Neutrophil (primary cell): Measurements from ENCODE around the gene MTRR.

Source experiments
- H3K27ac ChIP-seq: fragments of 200-600 bp; sonication (generic); 2 replicates; pipeline ENCODE4 v1.5.1; 2016; ENCODE audit warnings: mild to moderate bottlenecking, moderate library complexity
- H3K27me3 ChIP-seq: fragments of 200-600 bp; sonication (generic); 2 replicates; pipeline ENCODE4 v1.6.0; 2016; ENCODE audit warnings: mild to moderate bottlenecking
- H3K36me3 ChIP-seq: fragments of 200-600 bp; sonication (generic); 2 replicates; pipeline ENCODE4 v1.5.1; 2017
- H3K4me1 ChIP-seq, 2 experiments: fragments of 200-600 bp in 1 of 2; sonication (generic) in 1 of 2; 1 replicate in 1 of 2; 2 replicates in 1 of 2; pipeline versions ENCODE4 v1.5.1 to v1.6.1; 2013 to 2016; ENCODE audit warnings: low read depth in 1 of 2, low read length in 1 of 2, mild to moderate bottlenecking in 1 of 2, moderate library complexity in 1 of 2; ENCODE audit not compliant: control insufficient read depth in 1 of 2, insufficient read depth in 1 of 2
- H3K4me3 ChIP-seq, 2 experiments: fragments of 200-600 bp in 1 of 2; sonication (generic) in 1 of 2; 1 replicate in 1 of 2; 2 replicates in 1 of 2; pipeline ENCODE4 v1.5.1; 2013 to 2016; ENCODE audit warnings: low read depth in 1 of 2, low read length in 1 of 2, mild to moderate bottlenecking in 1 of 2, moderate library complexity in 1 of 2
- H3K9me3 ChIP-seq: fragments of 200-600 bp; sonication (generic); 2 replicates; pipeline ENCODE4 v1.5.1; 2016
- TF ChIP-seq, protein P1 (sequence below): fragments of 200-600 bp; sonication (generic); IDR thresholded peaks from 2 replicates; pipeline ENCODE4 v1.5.1; 2016; ENCODE audit warnings: antibody characterized with exemption

MTRR gene

DNA sequence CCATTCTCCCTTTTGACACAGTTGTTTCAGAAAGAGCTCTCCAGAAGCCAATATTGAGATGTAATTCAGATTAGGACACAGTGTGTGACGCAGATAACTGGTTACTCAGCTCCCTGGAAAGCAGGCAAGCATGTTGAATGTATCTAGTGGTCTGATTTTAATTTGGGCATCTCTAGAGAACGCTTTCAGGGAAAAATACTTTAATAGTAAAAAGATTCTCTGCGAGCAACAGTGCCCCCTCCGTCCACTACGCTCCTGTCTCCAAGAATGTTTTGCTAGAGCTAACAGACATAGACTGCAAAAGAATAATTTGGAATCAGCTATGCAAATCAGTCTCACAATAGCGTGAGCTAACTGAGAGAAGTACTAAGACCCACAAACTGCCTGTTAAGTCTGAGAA is 41.3 kb upstream of the MTRR start:
- H3K27me3 ChIP-seq: no peaks in the 10 kb centered on the region
- TF ChIP-seq, protein P1, sequence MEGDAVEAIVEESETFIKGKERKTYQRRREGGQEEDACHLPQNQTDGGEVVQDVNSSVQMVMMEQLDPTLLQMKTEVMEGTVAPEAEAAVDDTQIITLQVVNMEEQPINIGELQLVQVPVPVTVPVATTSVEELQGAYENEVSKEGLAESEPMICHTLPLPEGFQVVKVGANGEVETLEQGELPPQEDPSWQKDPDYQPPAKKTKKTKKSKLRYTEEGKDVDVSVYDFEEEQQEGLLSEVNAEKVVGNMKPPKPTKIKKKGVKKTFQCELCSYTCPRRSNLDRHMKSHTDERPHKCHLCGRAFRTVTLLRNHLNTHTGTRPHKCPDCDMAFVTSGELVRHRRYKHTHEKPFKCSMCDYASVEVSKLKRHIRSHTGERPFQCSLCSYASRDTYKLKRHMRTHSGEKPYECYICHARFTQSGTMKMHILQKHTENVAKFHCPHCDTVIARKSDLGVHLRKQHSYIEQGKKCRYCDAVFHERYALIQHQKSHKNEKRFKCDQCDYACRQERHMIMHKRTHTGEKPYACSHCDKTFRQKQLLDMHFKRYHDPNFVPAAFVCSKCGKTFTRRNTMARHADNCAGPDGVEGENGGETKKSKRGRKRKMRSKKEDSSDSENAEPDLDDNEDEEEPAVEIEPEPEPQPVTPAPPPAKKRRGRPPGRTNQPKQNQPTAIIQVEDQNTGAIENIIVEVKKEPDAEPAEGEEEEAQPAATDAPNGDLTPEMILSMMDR: no peak

DNA sequence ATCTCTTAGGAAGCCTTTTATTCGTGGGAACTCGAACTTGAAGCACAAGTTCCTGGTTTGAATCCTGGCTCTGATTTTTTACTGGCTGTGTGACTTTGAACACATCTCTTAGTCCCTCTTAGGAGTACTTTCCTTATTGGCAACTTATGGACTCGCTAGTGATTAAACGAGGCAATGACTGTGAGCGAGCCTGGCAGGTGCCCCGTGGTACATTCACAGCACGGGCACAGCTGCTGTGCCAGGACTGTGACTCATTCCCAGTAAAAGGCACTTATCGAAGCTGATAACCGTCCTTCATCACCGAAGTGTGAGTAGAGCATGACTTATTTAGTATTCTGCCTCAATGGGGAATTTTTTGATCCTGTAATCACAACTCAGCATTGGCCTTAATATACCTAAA is 40.7 kb upstream of the MTRR start:
- Histone ChIP-seq H3K9me3 (no peaks in the 10 kb centered on the region), H3K4me1 (no peaks in the 10 kb centered on the region), H3K36me3 (no peaks in the 10 kb centered on the region), H3K27me3 (no peaks in the 10 kb centered on the region), H3K4me3 (no peak overlapping the region), H3K27ac (no peak overlapping the region)
- TF ChIP-seq, protein P1: no peak

More for the DNA sequence above, 41.3 kb upstream of the MTRR start:
- H3K36me3 ChIP-seq: no peaks in the 10 kb centered on the region
- H3K27ac ChIP-seq: no peak overlapping the region
- H3K4me3 ChIP-seq: no peak overlapping the region
- H3K4me1 ChIP-seq: no peaks in the 10 kb centered on the region
- no peaks in the 10 kb centered on the region for H3K9me3 ChIP-seq

DNA sequence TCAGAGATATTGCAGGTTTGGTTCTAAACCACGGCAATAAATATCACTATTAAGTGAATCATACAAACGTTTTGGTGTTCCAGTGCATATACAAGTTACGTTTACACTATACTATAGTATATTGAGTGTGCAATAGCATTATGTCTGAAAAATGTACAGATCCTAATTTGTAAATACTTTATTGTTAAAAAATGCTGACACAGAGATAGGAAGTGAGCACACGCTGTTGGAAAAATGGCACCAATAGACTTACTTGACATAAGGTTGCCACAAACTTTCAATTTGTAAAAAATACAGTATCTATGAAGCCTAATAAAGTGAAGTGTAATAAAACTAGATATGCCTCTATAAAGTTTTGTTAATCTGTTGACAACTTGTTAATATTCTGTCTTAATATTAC is 34.0 kb upstream of the MTRR start:
- H3K9me3 ChIP-seq: no peaks in the 10 kb centered on the region
- TF ChIP-seq, protein P1: no peak
- H3K4me3 ChIP-seq: no peak overlapping the region
- H3K36me3 ChIP-seq: no peaks in the 10 kb centered on the region
- H3K27me3 ChIP-seq: no peaks in the 10 kb centered on the region
- H3K27ac ChIP-seq: no peak overlapping the region
- no peaks in the 10 kb centered on the region for H3K4me1 ChIP-seq

DNA sequence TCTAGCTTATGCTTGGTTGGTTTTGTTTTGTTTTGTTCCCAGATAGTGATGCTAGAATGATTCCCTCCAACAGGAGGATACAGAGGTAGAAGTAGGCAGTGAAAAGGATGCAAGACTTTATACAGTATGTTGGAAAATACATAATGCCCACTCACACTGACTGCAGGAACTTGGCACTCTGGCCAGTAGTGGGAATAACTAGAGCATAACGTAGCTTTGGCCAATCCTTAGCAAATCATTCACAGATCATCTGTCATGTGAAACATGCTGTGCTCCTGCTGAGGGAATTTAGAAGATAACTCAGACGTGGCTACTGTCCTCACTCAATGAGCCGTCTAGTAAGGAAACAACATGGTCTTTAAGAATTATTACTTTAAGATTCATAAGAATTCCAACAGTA is 31.5 kb upstream of the MTRR start:
- Histone ChIP-seq H3K4me3 (no peak overlapping the region), H3K9me3 (no peaks in the 10 kb centered on the region), H3K4me1 (no peaks in the 10 kb centered on the region), H3K27ac (no peak overlapping the region), H3K27me3 (peaks cover 3% of the 10 kb centered on the region), H3K36me3 (no peaks in the 10 kb centered on the region)
- TF ChIP-seq, protein P1: no peak

DNA sequence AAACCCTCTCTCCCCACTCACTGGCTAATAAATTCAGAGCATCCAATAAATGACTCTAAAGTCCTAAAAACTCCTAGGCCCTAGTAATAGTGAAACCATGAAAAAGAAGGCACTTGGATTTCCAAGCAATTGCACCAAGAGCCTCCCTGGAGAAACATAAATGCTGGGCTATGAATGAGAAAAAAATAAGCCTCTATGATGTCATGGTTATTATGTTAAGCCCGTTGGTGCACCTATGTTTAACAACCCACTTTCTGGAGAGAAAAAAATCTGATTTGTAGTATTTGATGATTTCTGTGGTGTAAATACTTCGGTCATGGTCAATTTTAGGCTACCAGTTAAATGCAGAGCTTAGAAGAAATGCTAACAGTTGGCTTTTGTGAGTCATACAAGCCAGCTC is 26.4 kb upstream of the MTRR start:
- Histone ChIP-seq H3K36me3 (no peaks in the 10 kb centered on the region), H3K4me1 (no peaks in the 10 kb centered on the region), H3K27ac (no peak overlapping the region), H3K9me3 (no peaks in the 10 kb centered on the region), H3K4me3 (no peak overlapping the region), H3K27me3 (peaks cover 41% of the 10 kb centered on the region)
- TF ChIP-seq, protein P1: no peak

DNA sequence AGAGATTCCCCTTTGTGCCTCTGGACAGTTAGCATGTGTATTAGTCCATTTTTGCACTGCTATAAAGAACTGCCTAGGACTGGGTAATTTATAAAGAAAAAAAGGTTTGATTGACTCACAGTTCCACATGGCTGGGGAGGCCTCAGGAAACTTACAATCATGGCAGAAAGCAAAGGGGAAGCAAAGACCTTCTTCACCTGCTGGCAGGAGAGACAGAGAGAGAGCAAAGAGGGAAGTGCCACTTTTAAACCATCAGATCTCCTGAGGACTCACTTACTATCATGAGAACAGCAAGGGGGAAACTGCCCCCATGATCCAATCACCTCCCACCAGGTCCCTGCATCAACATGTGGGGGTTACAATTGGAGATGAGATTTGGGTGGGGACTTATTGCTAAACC is 24.0 kb upstream of the MTRR start:
- TF ChIP-seq, protein P1: no peak

More for the DNA sequence above, 24.0 kb upstream of the MTRR start:
- no peak overlapping the region for H3K27ac ChIP-seq
- H3K27me3 ChIP-seq: peaks cover 65% of the 10 kb centered on the region
- no peak overlapping the region for H3K4me3 ChIP-seq
- H3K36me3 ChIP-seq: no peaks in the 10 kb centered on the region
- peaks cover 0 to 4% of the 10 kb centered on the region in 2 experiments for H3K4me1 ChIP-seq
- no peaks in the 10 kb centered on the region for H3K9me3 ChIP-seq
